ENCODE measurements around the gene TMEM266. TPM values are rescaled to one million over a fixed set of nuclear protein-coding genes. Genes with fewer than 3 reads are reported as not detected.

Gene TMEM266
- total RNA-seq, 1 donor from 2014 or later, result 1.4 TPM

GRCh38 chr15:76150971-76151598 lies 91.3 kb downstream of the TMEM266 start:
- Histone ChIP-seq H3K27ac (peak overlapping the region; percentile 36), H3K36me3 (no peaks in the 10 kb centered on the region), H3K27me3 (ENCODE audit: low read depth) (peaks cover 8% of the 10 kb centered on the region), H3K9me3 (no peaks in the 10 kb centered on the region), H3K4me3 (no peak overlapping the region), H3K4me1 (peaks cover 14% of the 10 kb centered on the region)
- peak; percentile 92 for TF ChIP-seq CTCF (IDR thresholded peaks at IDR 0.05)
- intact Hi-C loops (cut with DNase I), result no loop called here
- DNase-seq (peak; percentile 73), ATAC-seq (peak; percentile 87 to 89)

- Histone ChIP-seq H3K27me3 (ENCODE audit: low read depth) (peaks cover 8% of the 10 kb centered on the region), H3K27ac (no peak overlapping the region), H3K4me3 (no peak overlapping the region), H3K4me1 (peaks cover 14% of the 10 kb centered on the region), H3K9me3 (no peaks in the 10 kb centered on the region), H3K36me3 (no peaks in the 10 kb centered on the region)
- DNase-seq, result no peak
- no peak for ATAC-seq
- intact Hi-C loops (cut with DNase I), result no loop called here
- no peak for TF ChIP-seq CTCF (IDR thresholded peaks at IDR 0.05)
Observed at GRCh38 chr15:76151599-76151974, 91.8 kb downstream of the TMEM266 start.

GRCh38 chr15:76152197-76152596 lies 92.4 kb downstream of the TMEM266 start:
- no peaks in the 10 kb centered on the region for H3K9me3 ChIP-seq
- no peaks in the 10 kb centered on the region for H3K36me3 ChIP-seq
- DNase-seq (no peak), ATAC-seq (no peak)
- no peak overlapping the region for H3K4me3 ChIP-seq
- no peak for TF ChIP-seq CTCF (IDR thresholded peaks at IDR 0.05)
- peaks cover 6% of the 10 kb centered on the region for H3K27me3 ChIP-seq (ENCODE audit: low read depth)
- no peak overlapping the region for H3K27ac ChIP-seq
- intact Hi-C loops (cut with DNase I), result no loop called here
- H3K4me1 ChIP-seq, result peaks cover 14% of the 10 kb centered on the region

DNA sequence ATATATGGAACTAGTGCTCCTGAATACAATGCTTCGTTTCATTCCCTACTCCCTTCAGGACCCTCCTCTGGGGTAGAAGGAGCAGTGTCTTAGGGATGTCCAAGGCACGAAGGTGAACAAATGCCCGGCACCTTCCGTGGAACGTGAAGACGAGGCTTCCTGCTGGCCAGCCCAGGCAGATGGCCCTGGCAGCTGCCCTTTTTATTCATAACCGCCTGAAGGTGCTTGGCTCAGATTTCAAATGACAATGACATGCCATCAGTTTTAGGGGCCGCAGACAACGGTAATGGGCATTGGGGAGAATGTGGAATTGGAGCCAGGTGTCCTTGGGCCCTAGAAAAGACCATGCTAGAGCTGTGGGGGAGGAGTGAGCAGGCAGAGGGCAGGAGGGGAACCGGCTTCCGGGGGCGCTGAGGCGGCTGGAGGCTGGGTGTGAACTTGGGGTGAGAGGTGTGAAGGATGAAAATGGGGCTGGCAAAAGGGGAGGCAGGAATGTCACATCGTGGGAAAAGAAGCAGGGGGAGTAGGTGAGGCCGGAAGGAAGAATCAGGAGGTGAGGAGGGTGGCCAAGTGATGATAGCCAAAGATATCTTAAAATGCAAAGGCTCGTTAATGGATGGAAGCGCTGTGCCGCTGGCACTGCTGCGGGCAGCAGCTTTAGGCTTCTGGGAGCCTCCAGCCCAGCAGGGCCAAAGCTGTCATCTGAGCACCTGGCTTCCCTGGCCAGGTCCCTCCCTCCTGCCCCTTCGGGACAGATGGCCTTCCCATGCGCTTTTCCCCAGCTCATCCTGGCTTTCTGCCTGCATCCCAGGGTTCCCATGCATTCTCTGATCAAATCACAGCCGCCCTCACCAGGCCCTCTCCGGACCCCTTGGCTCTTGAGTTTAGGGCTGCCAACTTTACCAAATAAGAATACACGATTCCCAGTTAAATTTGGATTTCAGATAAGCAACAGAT lies 93.7 kb downstream of the TMEM266 start:
- Histone ChIP-seq H3K4me1 (peaks cover 14% of the 10 kb centered on the region), H3K27ac (no peak overlapping the region), H3K9me3 (no peaks in the 10 kb centered on the region), H3K36me3 (no peaks in the 10 kb centered on the region), H3K27me3 (ENCODE audit: low read depth) (no peaks in the 10 kb centered on the region), H3K4me3 (no peak overlapping the region)
- TF ChIP-seq CTCF (IDR thresholded peaks at IDR 0.05), result no peak
- no peak for ATAC-seq
- intact Hi-C loops (cut with DNase I), result no loop called here
- no peak for DNase-seq

- Histone ChIP-seq H3K27ac (no peak overlapping the region), H3K27me3 (ENCODE audit: low read depth) (no peaks in the 10 kb centered on the region), H3K4me1 (peaks cover 5% of the 10 kb centered on the region), H3K9me3 (no peaks in the 10 kb centered on the region), H3K36me3 (no peaks in the 10 kb centered on the region), H3K4me3 (no peak overlapping the region)
- intact Hi-C loops (cut with DNase I), result no loop called here
- TF ChIP-seq CTCF (IDR thresholded peaks at IDR 0.05), result no peak
- ATAC-seq (no peak), DNase-seq (no peak)
Observed at GRCh38 chr15:76155731-76156130, 95.9 kb downstream of the TMEM266 start.

Measured in lower lobe of right lung (tissue), 2 donors.